ENCODE measurements around the gene ZC3H10.

DNA sequence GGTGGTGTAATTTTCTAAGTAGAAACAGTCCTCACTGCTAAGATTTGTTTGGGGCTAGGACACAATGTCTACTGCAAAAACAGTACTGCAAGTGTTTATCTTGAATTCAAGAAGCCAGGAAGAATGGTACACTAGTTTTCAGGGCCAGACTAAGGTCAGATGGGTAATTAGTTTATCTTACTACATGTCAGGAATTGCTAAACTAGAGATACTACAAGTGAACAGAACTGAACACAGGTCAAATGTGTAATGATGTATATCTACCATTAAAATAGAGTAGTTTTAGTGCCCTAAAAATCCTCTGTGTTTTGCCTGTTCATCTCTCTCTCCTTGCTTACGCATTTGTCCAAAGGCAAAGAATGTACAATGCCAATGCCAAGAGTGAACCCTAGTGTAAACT lies 4.0 kb upstream of the ZC3H10 start:
- TF ChIP-seq, protein P1, sequence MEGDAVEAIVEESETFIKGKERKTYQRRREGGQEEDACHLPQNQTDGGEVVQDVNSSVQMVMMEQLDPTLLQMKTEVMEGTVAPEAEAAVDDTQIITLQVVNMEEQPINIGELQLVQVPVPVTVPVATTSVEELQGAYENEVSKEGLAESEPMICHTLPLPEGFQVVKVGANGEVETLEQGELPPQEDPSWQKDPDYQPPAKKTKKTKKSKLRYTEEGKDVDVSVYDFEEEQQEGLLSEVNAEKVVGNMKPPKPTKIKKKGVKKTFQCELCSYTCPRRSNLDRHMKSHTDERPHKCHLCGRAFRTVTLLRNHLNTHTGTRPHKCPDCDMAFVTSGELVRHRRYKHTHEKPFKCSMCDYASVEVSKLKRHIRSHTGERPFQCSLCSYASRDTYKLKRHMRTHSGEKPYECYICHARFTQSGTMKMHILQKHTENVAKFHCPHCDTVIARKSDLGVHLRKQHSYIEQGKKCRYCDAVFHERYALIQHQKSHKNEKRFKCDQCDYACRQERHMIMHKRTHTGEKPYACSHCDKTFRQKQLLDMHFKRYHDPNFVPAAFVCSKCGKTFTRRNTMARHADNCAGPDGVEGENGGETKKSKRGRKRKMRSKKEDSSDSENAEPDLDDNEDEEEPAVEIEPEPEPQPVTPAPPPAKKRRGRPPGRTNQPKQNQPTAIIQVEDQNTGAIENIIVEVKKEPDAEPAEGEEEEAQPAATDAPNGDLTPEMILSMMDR (conservative IDR thresholded peaks at IDR 0.05 in 1 of 2, IDR thresholded peaks at IDR 0.05 in 1 of 2; ENCODE audit: extremely low read depth in 1 of 2, insufficient read depth in 1 of 2, low read depth in 1 of 2, low read length in 2 of 2): no peak
- no peak for TF ChIP-seq EZH2 (IDR thresholded peaks at IDR 0.05; ENCODE audit: borderline replicate concordance, low read length)

All from mammary epithelial cell (primary cell).